H1 (cell line): ENCODE results near the gene GALNT7. TPM values are rescaled to one million over a fixed set of nuclear protein-coding genes. Genes with fewer than 3 reads are reported as not detected.
A peak's percentile ranks its signal among the peaks of the same experiment; 100 is the strongest.

Experiments
- RAD21 ChIP-seq, 2 experiments: IDR thresholded peaks in 1 of 2; conservative IDR thresholded peaks in 1 of 2; 2 replicates each; pipeline ENCODE4 v1.6.1; 2011; ENCODE audit warnings: low read depth in 2 of 2, low read length in 2 of 2, improper control_type of control experiment in 1 of 2, inconsistent platforms in 1 of 2, mild to moderate bottlenecking in 1 of 2, moderate library complexity in 1 of 2
- SIX5 ChIP-seq: IDR thresholded peaks from 2 replicates; pipeline ENCODE4 v1.6.1; 2011; ENCODE audit warnings: mild to moderate bottlenecking, low read depth, low read length
- TBP ChIP-seq: IDR thresholded peaks from 2 replicates; pipeline ENCODE4 v1.6.1; 2011; ENCODE audit warnings: low read depth, low read length, improper control_type of control experiment
- ZNF274 ChIP-seq: IDR thresholded peaks from 2 replicates; pipeline ENCODE4 v1.7.0; 2012; ENCODE audit warnings: low read length, borderline replicate concordance; ENCODE audit errors: extremely low read depth
- polyA plus RNA-seq, 7 experiments: library from polyadenylated mRNA; depleted of rRNA in 3 of 7; stranded (reverse) in 5 of 7; unstranded in 2 of 7; fragments of >200 nt in 5 of 7; fragments of 200-250 nt in 2 of 7; gene quantifications; 1 replicate in 5 of 7; 2 replicates in 1 of 7; 4 replicates in 1 of 7; pipeline versions ENCODE4 v1.2.1 to v1.2.3, GENCODE V29; 2011 to 2013; ENCODE audit warnings: missing spikeins in 2 of 7, mixed read lengths in 2 of 7
- total RNA-seq: library from RNA; stranded (reverse); fragmentation: NEBNext Ultra II Directional; extraction: Animal tissue kit (Norgen Biotek cat#: 25700); gene quantifications from 2 replicates; pipeline ENCODE4 v1.2.1, GENCODE V29; 2021

The GALNT7 gene
- total and polyA plus RNA-seq, 2 of the 8 experiments (the other 6 are each of a cell fraction or from before 2014, with no cell fraction given) = 22.4 to 85.5 TPM

DNA sequence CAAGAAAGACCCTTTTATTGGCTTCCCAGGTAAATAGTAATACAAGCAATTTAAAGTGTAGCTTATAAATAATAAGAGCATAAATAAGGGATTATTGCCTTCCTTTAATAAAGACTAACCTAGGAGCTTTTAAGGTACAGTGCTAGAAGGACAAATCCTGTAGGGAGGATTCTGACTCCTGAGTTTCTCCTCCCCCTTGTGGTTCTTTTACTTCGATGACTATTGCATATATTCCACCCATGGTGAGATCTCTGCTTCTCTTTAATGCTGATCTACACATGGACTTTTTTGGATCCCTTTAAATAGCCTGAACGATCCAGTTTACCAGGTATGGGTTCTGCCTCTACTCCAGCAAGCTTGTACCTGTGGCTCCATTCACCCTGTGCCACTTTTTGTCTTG lies 2.5 kb downstream of the GALNT7 start (continued):
- TF ChIP-seq SIX5 (no peak), RAD21 (IDR thresholded peaks at IDR 0.05 in 1 of 2, conservative IDR thresholded peaks at IDR 0.05 in 1 of 2; ENCODE audit: low read depth in 2 of 2, low read length in 2 of 2) (peak; percentile 24 to 45), TBP (no peak), ZNF274 (no peak)
